Stimulated activated memory B cell treated with anti-CD40 and anti-IgM and Interleukin-4, amounts not matched to agents 10 μg/mL and 1 μg/mL and 100 μg/mL, for 72 hours (primary cell): ENCODE data around the gene ACTN2.

Source experiments
- ATAC-seq: fragments of 150-1000 bp; cut with Tn5 transposase; 2 replicates; pipeline ENCODE4 v1.10.0; 2021
- H3K27ac Mint-ChIP-seq: one replicate; pipeline ENCODE4 v1.8.0; 2022; ENCODE audit warnings: mild to moderate bottlenecking, mixed read lengths
- H3K27me3 Mint-ChIP-seq: one replicate; pipeline ENCODE4 v1.8.0; 2022; ENCODE audit warnings: mixed read lengths
- H3K36me3 Mint-ChIP-seq: one replicate; pipeline ENCODE4 v1.8.0; 2022; ENCODE audit warnings: mixed read lengths
- H3K4me1 Mint-ChIP-seq: one replicate; pipeline ENCODE4 v1.8.0; 2022; ENCODE audit warnings: mixed read lengths
- H3K4me3 Mint-ChIP-seq: one replicate; pipeline ENCODE4 v1.8.0; 2022; ENCODE audit warnings: mild to moderate bottlenecking, moderate library complexity, mixed read lengths
- H3K9me3 Mint-ChIP-seq: one replicate; pipeline ENCODE4 v1.8.0; 2022; ENCODE audit warnings: mixed read lengths

The ACTN2 gene

GRCh38 chr1:236762410-236762809 is 76.1 kb downstream of the ACTN2 start:
- H3K4me3 Mint-ChIP-seq = no peak overlapping the region
- no peaks in the 10 kb centered on the region for H3K36me3 Mint-ChIP-seq
- no peak for ATAC-seq

GRCh38 chr1:236765831-236766230 is 79.5 kb downstream of the ACTN2 start:
- Mint-ChIP-seq H3K36me3 (no peaks in the 10 kb centered on the region), H3K27ac (no peak overlapping the region), H3K4me1 (no peaks in the 10 kb centered on the region), H3K9me3 (no peaks in the 10 kb centered on the region), H3K27me3 (peaks cover 55% of the 10 kb centered on the region), H3K4me3 (no peak overlapping the region)
- ATAC-seq = no peak

More at GRCh38 chr1:236762410-236762809, 76.1 kb downstream of the ACTN2 start:
- H3K27ac Mint-ChIP-seq = no peak overlapping the region
- peaks cover 6% of the 10 kb centered on the region for H3K4me1 Mint-ChIP-seq
- peaks cover 31% of the 10 kb centered on the region for H3K27me3 Mint-ChIP-seq
- H3K9me3 Mint-ChIP-seq = no peaks in the 10 kb centered on the region

- Mint-ChIP-seq H3K27me3 (peaks cover 61% of the 10 kb centered on the region), H3K27ac (no peak overlapping the region), H3K36me3 (no peaks in the 10 kb centered on the region), H3K4me3 (no peak overlapping the region), H3K4me1 (no peaks in the 10 kb centered on the region), H3K9me3 (no peaks in the 10 kb centered on the region)
- ATAC-seq = no peak
These were observed 80.2 kb downstream of the ACTN2 start for GRCh38 chr1:236766506-236766905.

- ATAC-seq = no peak
- H3K36me3 Mint-ChIP-seq = no peaks in the 10 kb centered on the region
- H3K27me3 Mint-ChIP-seq = peaks cover 67% of the 10 kb centered on the region
- H3K9me3 Mint-ChIP-seq = no peaks in the 10 kb centered on the region
- no peak overlapping the region for H3K27ac Mint-ChIP-seq
- no peaks in the 10 kb centered on the region for H3K4me1 Mint-ChIP-seq
- no peak overlapping the region for H3K4me3 Mint-ChIP-seq
These were observed 81.0 kb downstream of the ACTN2 start for GRCh38 chr1:236767276-236767675.

- Mint-ChIP-seq H3K4me3 (no peak overlapping the region), H3K4me1 (no peaks in the 10 kb centered on the region), H3K27ac (no peak overlapping the region), H3K36me3 (no peaks in the 10 kb centered on the region), H3K9me3 (no peaks in the 10 kb centered on the region), H3K27me3 (peaks cover 59% of the 10 kb centered on the region)
- ATAC-seq = no peak
These were observed 82.3 kb downstream of the ACTN2 start for GRCh38 chr1:236768601-236769000.

GRCh38 chr1:236773919-236774318 is 87.6 kb downstream of the ACTN2 start:
- no peak overlapping the region for H3K4me3 Mint-ChIP-seq
- peaks cover 71% of the 10 kb centered on the region for H3K27me3 Mint-ChIP-seq
- H3K36me3 Mint-ChIP-seq = peaks cover 1% of the 10 kb centered on the region
- no peaks in the 10 kb centered on the region for H3K4me1 Mint-ChIP-seq
- H3K9me3 Mint-ChIP-seq = peaks cover 5% of the 10 kb centered on the region
- no peak for ATAC-seq
- H3K27ac Mint-ChIP-seq = no peak overlapping the region

GRCh38 chr1:236774926-236775325 is 88.6 kb downstream of the ACTN2 start:
- Mint-ChIP-seq H3K9me3 (peaks cover 10% of the 10 kb centered on the region), H3K27me3 (peaks cover 70% of the 10 kb centered on the region), H3K4me1 (no peaks in the 10 kb centered on the region), H3K4me3 (no peak overlapping the region), H3K36me3 (peaks cover 5% of the 10 kb centered on the region), H3K27ac (no peak overlapping the region)
- no peak for ATAC-seq

GRCh38 chr1:236779312-236779711 is 93.0 kb downstream of the ACTN2 start:
- Mint-ChIP-seq H3K27ac (no peak overlapping the region), H3K4me1 (no peaks in the 10 kb centered on the region), H3K4me3 (no peak overlapping the region), H3K27me3 (peaks cover 57% of the 10 kb centered on the region), H3K9me3 (peaks cover 10% of the 10 kb centered on the region), H3K36me3 (peaks cover 5% of the 10 kb centered on the region)
- ATAC-seq = no peak

- H3K9me3 Mint-ChIP-seq = peaks cover 3% of the 10 kb centered on the region
- H3K27me3 Mint-ChIP-seq = peaks cover 18% of the 10 kb centered on the region
- ATAC-seq = no peak
- H3K4me1 Mint-ChIP-seq = no peaks in the 10 kb centered on the region
- no peak overlapping the region for H3K4me3 Mint-ChIP-seq
- H3K27ac Mint-ChIP-seq = no peak overlapping the region
- H3K36me3 Mint-ChIP-seq = no peaks in the 10 kb centered on the region
These were observed 99.2 kb downstream of the ACTN2 start for GRCh38 chr1:236785477-236785876.

GRCh38 chr1:236786453-236786852 is 100.2 kb downstream of the ACTN2 start:
- H3K27ac Mint-ChIP-seq = no peak overlapping the region
- peaks cover 13% of the 10 kb centered on the region for H3K27me3 Mint-ChIP-seq
- ATAC-seq = no peak
- H3K36me3 Mint-ChIP-seq = no peaks in the 10 kb centered on the region
- H3K9me3 Mint-ChIP-seq = peaks cover 3% of the 10 kb centered on the region
- no peak overlapping the region for H3K4me3 Mint-ChIP-seq
- H3K4me1 Mint-ChIP-seq = no peaks in the 10 kb centered on the region

GRCh38 chr1:236794585-236795034 is 108.3 kb downstream of the ACTN2 start:
- no peak for ATAC-seq
- peak overlapping the region; percentile 99 for H3K27ac Mint-ChIP-seq
- no peaks in the 10 kb centered on the region for H3K36me3 Mint-ChIP-seq
- H3K9me3 Mint-ChIP-seq = no peaks in the 10 kb centered on the region
- peak overlapping the region; percentile 93 for H3K4me3 Mint-ChIP-seq
- peaks cover 27% of the 10 kb centered on the region for H3K4me1 Mint-ChIP-seq
- H3K27me3 Mint-ChIP-seq = peaks cover 1% of the 10 kb centered on the region

GRCh38 chr1:236795035-236795756 is 108.9 kb downstream of the ACTN2 start, which contains the start of gene MTR:
Gene MTR, plus strand, starts transcription at chr1:236795292. Its CDS starts 412 bp downstream, at chr1:236795704.
- Mint-ChIP-seq H3K9me3 (no peaks in the 10 kb centered on the region), H3K36me3 (no peaks in the 10 kb centered on the region), H3K27ac (peak within 1 kb of the TSS; percentile 99), H3K4me3 (peak within 1 kb of the TSS; percentile 93), H3K4me1 (peaks cover 33% of the 10 kb centered on the region), H3K27me3 (no peaks in the 10 kb centered on the region)
- ATAC-seq = peak; percentile 98

- ATAC-seq = no peak
- H3K4me1 Mint-ChIP-seq = peaks cover 34% of the 10 kb centered on the region
- no peaks in the 10 kb centered on the region for H3K9me3 Mint-ChIP-seq
- peak overlapping the region; percentile 93 for H3K4me3 Mint-ChIP-seq
- no peaks in the 10 kb centered on the region for H3K36me3 Mint-ChIP-seq
- H3K27me3 Mint-ChIP-seq = no peaks in the 10 kb centered on the region
- H3K27ac Mint-ChIP-seq = peak overlapping the region; percentile 99
These were observed 109.7 kb downstream of the ACTN2 start for GRCh38 chr1:236795757-236796667.

- Mint-ChIP-seq H3K27me3 (no peaks in the 10 kb centered on the region), H3K4me1 (peaks cover 54% of the 10 kb centered on the region), H3K36me3 (peaks cover 22% of the 10 kb centered on the region), H3K4me3 (no peak overlapping the region), H3K27ac (no peak overlapping the region), H3K9me3 (no peaks in the 10 kb centered on the region)
- no peak for ATAC-seq
These were observed 112.7 kb downstream of the ACTN2 start for GRCh38 chr1:236799001-236799400.

- peaks cover 53% of the 10 kb centered on the region for H3K4me1 Mint-ChIP-seq
- no peak overlapping the region for H3K27ac Mint-ChIP-seq
- ATAC-seq = no peak
- H3K4me3 Mint-ChIP-seq = no peak overlapping the region
- H3K27me3 Mint-ChIP-seq = no peaks in the 10 kb centered on the region
- peaks cover 28% of the 10 kb centered on the region for H3K36me3 Mint-ChIP-seq
- H3K9me3 Mint-ChIP-seq = no peaks in the 10 kb centered on the region
These were observed 113.8 kb downstream of the ACTN2 start for GRCh38 chr1:236800002-236800620.
